GM13976 (cell line): ENCODE data around the gene SPATA33.

Source experiments
- DNase-seq: peaks from one replicate; pipeline ENCODE4 v3.0.0; 2012; ENCODE audit warnings: low spot score
- in situ Hi-C: fragments of 300-500 bp; cut with MboI; formaldehyde crosslinking; loops from one replicate; pipeline ENCODE4 v1.12.0; 2022; ENCODE audit warnings: low sequenced_read_pairs, mixed read lengths, inconsistent platforms; ENCODE audit not compliant: unreplicated experiment
- TF ChIP-seq, protein P1 (sequence below): IDR thresholded peaks from 2 replicates; pipeline ENCODE4 v1.5.1; 2012; ENCODE audit warnings: borderline replicate concordance, mild to moderate bottlenecking; ENCODE audit not compliant: insufficient read depth; ENCODE audit errors: extremely low read depth, missing control alignments, control extremely low read depth

The SPATA33 gene

DNA sequence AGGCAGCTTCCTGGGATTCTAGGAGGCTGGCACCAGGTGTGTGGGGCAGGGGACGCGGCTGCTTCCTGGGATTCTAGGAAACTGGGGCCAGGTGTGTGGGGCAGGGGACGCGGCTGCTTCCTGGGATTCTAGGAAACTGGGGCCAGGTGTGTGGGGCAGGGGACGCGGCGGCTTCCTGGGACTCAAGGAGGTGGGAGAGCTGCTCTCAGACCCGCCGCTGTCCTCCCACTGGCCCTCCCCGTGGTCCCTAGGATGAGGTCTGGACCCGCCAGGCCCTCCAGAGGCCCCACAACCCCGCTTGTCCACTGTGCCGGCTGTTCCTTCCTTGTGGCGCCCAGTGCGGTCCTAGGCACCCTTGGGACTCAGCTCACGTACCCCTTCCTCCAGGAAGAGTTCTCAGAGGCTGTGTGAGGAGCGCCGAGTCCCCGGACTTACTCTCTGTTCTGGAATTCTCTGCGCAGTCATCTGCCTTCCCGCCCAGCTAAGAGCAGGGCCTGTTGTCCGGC lies 43.6 kb upstream of the SPATA33 start:
- TF ChIP-seq, protein P1, sequence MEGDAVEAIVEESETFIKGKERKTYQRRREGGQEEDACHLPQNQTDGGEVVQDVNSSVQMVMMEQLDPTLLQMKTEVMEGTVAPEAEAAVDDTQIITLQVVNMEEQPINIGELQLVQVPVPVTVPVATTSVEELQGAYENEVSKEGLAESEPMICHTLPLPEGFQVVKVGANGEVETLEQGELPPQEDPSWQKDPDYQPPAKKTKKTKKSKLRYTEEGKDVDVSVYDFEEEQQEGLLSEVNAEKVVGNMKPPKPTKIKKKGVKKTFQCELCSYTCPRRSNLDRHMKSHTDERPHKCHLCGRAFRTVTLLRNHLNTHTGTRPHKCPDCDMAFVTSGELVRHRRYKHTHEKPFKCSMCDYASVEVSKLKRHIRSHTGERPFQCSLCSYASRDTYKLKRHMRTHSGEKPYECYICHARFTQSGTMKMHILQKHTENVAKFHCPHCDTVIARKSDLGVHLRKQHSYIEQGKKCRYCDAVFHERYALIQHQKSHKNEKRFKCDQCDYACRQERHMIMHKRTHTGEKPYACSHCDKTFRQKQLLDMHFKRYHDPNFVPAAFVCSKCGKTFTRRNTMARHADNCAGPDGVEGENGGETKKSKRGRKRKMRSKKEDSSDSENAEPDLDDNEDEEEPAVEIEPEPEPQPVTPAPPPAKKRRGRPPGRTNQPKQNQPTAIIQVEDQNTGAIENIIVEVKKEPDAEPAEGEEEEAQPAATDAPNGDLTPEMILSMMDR: no peak
- in situ Hi-C loops: no loop called here
- no peak for DNase-seq

DNA sequence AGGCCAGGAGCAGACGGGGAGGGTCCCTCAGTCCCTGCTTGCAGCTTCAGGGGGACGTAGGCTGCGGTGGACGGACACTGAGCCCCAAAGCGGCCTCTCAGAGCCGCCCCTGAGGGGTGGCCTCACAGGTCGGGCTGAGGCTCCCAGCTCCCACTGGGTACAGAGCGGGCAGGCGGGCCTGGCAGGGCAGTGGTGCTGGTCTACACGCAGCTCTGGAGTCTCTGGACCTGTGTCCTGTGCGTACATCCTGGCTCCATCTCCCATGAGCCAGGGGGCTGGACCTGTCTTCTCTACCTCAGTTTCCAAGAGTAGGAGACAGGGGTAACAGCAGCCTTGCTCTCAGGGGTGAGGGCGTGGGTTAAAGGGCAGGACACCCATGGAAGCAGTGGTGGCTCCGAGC lies 42.5 kb upstream of the SPATA33 start:
- no peak for DNase-seq
- in situ Hi-C loops: no loop called here
- TF ChIP-seq, protein P1: no peak

DNA sequence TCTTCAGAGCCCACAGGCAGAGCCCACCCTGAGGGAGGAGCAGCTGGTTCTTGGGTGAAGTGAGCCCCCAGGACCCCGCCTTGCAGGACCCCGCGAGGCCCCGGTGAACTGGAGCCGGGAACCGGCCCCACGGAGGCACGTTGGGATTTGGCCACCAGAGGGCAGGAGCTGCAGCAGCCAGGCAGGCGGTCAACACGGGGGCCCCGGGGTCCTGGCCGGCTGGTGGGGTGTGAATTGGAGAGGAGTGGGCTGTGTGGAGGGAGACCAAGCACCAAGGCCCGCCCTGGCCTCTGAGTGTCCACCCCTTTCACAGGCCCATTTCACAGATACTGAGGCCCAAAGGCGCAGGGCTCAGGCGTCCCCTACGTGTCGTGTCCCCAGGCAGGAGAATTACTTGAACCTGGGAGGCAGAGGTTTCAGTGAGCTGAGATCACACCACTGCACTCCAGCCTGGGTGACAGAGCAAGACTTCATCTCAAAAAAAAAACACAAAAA lies 42.0 kb upstream of the SPATA33 start:
- TF ChIP-seq, protein P1: peak; percentile 69
- DNase-seq: peak; percentile 82
- in situ Hi-C loops: no loop called here

DNA sequence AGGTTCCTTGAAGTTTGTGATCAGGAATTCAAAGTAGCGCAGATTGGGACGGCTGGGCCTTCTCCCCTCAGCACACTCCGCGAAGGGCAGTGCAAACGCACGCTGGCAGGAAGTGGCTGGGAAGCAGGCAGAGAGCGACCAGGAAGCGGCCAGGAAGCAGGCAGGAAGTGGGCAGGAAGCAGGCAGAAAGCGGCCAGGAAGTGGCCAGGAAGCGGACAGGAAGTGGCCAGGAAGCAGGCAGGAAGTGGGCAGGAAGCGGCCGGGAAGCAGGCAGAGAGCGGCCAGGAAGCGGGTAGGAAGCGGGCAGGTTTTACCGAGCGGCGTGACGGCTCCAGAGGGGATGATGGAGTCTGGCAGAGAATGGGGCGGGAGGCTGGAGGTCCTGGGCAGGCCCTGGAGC lies 41.0 kb upstream of the SPATA33 start:
- TF ChIP-seq, protein P1: no peak
- in situ Hi-C loops: no loop called here
- no peak for DNase-seq

DNA sequence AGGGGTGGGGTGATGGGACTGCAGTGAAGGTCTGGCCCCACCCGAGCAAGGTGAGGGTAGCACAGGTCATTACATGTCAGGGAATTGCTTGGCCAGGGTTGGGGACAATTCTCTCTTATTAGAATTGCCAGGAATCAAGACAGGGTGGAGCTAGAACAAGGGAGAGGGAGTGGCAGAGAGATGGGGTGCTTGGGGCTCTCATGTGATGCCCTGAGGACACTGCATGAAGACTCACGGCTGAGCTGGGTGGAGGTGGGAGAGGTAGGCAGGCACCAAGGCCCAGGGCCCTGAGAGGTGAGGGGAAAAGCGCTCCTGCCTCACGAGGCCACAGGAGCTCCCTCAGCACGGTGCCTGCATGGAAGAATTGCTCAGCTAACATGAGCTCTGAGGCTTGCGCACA lies 40.6 kb upstream of the SPATA33 start:
- in situ Hi-C loops: no loop called here
- TF ChIP-seq, protein P1: no peak

DNA sequence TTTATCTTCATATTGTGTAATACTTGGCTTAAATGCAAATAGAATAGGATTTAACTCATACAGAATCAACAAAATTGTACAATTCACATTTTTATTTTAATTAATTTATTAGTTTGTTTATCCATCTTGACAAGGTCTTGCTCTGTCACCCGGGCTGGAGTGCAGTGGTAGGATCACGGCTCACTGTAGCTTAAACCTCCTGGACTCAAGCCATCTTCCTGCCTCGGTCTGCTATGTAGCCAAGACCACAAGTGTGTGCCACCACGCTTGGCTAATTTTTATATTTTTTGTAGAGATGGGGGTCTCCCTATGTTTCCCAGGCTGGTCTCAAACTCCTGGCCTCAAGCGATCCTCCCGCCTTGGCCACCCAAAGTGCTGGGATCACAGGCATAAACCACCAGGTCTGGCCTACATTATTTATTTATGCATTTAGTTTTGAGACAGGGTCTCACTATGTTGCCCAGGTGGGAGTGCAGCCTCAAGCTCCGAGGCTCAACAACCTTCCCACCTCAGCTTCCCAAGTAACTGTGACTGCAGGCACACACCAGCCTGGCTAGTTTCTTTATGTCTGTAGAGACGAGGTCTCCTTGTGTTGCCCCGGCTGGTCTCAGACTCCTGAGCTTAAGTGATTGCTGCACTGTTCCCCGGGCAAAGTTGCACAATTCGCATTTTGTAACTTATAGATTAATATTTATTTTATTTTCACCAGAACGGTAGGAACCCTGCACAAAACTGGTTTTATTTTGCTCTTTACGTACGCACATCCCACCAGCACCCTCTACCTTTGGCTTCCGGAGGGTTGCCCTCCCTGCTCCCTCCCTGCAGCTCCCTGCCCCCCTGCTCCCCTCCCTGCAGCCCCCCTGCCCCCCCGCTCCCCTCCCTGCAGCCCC lies 39.3 kb upstream of the SPATA33 start:
- in situ Hi-C loops: no loop called here
- DNase-seq: no peak
- TF ChIP-seq, protein P1: no peak

More for the DNA sequence above, 40.6 kb upstream of the SPATA33 start:
- no peak for DNase-seq
